Stimulated activated CD4-positive, alpha-beta T cell treated with anti-CD3 and anti-CD28 coated beads, TNF-alpha, amount 100 ng/mL, for 48 hours (primary cell): ENCODE data around the gene SLBP.
A peak's percentile ranks its signal among the peaks of the same experiment; 100 is the strongest.

ENCODE experiments used
- DNase-seq, 3 donors: peaks; one replicate each; pipeline ENCODE4 v3.0.0-alpha.2; 2020; ENCODE audit warnings: low read depth in 3 of 3

Gene SLBP

DNA sequence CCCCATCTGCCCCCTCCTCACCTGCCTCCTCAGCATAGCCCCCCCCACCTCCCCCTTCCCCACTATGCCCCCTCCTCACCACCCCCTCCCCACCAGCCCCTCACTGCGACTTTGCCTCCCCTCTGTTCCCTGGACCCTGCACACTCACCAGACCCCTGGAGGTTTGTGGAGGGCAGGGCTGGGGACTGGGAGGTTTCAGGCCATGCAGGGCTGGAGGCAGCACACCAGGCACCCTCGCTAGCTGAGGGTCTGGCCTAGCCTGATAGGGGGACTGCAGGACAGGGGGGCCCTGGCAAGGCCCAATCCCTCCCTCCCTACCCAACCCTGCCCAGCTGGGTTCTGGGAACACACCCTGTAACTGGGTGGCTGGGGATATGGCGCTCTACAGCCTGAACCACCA lies 37.3 kb upstream of the SLBP start:
- no peak for DNase-seq

GRCh38 chr4:1748465-1748995 lies 36.4 kb upstream of the SLBP start:
- peak; percentile 70 to 85 (median 79) for DNase-seq

- DNase-seq = no peak
These were observed 35.5 kb upstream of the SLBP start for GRCh38 chr4:1747603-1747967.

DNA sequence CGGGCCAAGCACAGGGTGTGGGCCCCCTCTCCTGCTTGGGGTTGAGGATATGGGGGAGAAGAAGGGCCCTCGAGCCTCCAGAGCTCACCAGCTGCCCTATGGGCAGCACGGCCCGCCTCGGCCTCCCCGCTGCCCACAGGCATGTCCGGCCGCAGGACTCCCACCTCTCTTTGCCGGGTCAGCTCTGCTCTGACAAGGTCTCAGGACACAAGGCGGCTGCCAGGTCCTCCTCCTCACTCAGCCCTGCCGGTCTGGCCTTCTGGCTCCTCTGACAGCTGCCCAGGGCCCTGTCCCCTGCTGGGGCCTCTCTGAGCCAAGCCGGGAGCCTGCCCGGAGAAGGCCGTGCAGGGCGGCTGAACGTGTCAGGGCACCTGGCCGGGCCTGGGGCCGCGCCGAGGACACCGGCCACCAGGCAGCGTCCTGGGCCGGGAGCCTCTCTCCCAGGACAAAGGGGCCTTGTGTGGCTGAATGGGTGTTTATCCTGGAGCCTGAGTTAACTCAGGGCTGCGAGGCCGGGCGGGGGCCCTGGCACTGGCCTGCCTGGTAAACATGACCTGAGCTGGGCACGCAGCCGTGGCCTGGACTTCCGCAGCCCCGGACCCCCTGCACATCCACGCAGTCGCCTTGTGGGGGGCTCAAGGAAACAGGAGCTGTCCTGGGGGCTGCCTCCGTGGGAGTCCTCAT lies 34.9 kb upstream of the SLBP start:
- no peak for DNase-seq

DNA sequence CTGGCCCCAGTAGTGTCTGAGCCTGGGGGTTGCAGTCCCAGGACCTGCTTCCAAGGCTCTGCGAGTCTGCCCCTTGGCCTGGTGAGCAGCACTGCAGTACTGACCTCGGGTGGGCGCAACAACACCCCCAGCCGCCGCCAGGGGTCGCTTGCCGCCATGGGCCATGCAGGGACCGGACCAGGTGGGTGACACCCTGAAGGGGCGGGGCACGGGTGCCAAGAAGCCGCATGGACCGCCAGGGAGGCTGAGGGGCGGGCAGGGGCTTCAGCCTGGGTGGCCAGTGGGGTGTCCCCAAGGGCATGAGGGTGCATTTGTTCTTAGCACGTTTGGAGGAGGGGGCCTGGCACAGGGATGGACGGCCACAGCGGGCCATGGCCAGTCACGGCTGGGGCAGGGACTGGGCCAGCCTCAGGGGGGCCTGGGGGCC lies 34.2 kb upstream of the SLBP start:
- DNase-seq = peak; percentile 69 to 78 (median 77)

DNA sequence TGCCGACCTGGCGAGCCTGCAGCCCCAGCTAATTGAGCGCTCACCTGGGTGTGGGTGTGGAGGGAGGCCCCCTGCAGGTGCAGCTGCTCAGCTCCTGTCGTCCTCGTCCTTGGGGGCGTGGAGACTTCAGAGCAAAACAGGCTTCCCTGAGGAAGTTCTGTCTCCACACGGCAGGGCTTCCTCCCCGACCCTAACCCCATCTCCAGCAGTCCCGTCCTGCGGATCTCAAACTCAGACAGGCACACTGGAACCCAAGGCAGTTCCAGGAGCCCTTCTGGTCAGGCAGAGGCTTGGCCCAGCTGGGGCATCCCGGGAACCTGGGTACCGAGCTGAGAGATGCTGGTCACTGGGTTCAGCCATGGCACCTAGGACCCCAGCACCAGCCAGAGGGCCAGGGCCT lies 33.6 kb upstream of the SLBP start:
- DNase-seq = no peak

GRCh38 chr4:1745165-1745564 lies 33.0 kb upstream of the SLBP start:
- no peak for DNase-seq

DNA sequence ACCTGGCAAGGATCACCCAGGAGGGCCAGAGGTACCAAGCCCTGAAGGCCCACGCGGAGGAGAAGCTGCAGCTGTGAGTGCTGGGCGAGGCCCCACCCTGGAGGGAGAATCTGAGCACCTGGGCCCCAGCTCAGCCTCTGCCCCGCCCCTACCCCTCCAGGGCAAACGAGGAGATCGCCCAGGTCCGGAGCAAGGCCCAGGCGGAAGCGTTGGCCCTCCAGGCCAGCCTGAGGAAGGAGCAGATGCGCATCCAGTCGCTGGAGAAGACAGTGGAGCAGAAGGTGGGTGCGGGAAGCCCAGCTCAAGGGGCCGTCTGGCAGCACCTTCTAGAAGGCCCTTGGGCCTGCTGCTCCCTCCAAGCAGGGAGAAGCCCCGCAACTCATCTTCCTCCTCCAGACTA lies 32.4 kb upstream of the SLBP start:
- DNase-seq = no peak

DNA sequence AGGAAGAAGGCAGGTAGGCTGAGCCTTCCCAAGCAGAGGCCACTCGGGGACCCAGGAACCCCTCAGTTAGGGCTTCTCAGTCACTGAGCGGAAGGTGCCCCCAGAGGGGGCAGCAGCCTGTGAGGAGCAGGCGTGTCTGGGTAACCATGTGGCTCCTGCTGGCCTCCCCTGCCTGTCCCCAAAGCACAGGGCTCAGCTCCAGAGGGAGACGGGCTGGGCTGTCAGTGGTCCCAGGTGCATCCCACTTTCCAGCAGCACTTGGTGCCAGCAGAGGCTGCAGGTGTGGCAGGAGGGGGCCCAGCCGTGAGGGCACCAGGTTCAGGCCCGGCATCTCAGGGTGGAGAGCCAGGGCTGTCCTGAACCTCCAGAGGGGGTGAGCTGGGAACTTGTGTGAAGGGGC lies 31.9 kb upstream of the SLBP start:
- DNase-seq = no peak

DNA sequence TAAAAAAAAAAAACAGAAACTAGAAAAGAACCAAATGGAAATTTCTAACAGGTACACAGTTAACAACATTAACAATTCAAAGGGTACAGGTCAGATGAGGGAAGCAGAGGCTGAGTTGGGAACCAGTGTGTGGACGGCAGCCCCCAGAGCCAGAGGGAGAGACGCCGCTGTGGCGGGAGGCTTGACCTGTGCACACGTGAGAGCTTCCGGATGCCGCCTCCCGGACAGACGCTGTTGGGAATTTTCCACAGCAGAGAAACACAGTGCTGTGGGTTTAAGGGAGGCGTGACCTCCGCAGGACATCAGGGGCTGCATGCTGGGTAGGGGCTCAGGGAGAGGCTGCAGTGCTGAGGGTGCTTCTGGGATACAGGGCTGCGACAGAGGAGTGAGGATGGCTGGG lies 31.4 kb upstream of the SLBP start:
- DNase-seq = no peak

DNA sequence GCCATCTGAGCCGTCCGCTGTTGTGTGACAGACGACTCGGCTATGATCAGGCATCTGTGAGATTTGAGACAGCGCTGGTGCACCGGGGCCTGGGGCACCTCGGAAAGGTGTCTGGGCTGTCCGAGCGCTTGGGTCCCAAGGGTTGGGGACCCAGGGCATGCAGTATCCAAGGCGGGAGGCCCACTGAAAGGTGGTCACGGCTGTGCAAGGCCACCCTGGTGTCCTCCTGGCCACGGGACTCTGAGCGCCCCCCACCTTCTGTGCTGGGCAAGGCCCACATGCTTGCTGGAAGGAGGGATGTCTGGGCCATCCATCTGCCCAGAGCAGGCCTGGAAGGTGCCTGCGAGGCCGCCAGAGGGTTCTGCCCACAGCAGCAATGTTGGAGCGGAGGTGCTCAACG lies 29.1 kb upstream of the SLBP start:
- DNase-seq = no peak

DNA sequence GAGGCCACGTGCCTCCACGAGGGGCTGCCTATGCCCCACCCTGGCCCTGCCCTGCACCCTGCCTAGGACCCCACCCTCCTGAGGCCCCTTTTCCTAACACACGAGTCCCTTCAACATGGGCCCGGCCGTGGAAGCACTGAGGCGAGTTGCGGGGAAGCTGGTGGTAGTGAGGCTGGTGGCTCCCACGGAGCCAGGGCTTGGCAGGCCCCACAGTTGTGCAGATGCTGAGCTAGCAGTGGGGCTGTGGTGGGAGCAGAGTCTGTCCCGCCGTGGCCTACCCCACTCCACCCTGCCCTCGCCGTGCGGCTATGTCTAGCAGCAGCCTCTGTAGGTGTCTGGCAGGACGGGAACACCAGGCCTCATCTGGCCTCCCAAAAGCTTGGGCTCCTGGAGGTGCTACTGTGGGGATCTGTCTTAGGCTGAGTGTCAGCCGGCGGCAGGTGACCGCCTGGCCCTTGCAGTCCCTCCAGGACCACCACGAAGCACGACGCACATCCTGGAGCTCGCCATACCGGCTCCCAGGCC lies 28.0 kb upstream of the SLBP start:
- DNase-seq = no peak

- DNase-seq = no peak
These were observed 27.2 kb upstream of the SLBP start for GRCh38 chr4:1739358-1739757.

DNA sequence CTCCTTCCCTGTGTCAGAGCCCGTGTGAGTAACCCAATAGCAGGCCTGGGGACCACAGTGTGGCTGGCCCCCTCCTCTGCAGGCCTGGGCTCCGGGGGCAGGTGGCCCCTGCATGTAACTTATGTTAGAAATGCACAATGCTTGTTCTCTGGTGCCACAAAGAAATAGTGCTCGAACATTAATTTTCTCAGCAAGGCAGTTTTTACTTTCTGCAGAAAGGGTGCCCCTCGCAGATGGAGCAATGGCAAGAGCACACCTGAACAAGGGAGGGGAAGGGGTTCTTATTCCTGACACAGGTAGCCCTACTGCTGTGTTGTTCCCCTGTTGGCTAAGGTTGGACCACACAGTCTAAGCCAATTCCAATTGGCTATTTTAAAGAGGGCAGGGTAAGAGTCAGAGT lies 26.3 kb upstream of the SLBP start:
- DNase-seq = no peak

DNA sequence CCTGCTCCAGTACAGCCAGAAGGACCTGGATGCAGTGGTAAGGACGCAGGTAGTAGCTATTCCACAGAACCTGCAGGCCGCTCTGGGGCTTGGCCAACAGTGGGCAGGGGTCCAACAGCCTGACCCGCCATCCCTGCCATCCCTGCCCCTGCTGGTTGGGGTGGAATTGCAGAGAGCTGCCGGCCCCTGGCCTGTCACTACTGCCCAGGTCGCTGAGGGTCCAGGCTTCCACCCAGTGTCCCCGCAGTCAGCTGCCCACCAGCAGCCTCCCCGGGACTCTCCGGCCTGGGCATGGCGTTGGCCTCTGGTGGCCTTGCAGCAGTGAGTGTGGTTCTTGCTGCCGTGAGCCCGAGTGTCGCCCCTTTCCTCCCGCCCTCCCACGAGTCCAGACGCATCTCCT lies 25.5 kb upstream of the SLBP start:
- no peak for DNase-seq

GRCh38 chr4:1736812-1737211 lies 24.7 kb upstream of the SLBP start:
- DNase-seq = no peak

DNA sequence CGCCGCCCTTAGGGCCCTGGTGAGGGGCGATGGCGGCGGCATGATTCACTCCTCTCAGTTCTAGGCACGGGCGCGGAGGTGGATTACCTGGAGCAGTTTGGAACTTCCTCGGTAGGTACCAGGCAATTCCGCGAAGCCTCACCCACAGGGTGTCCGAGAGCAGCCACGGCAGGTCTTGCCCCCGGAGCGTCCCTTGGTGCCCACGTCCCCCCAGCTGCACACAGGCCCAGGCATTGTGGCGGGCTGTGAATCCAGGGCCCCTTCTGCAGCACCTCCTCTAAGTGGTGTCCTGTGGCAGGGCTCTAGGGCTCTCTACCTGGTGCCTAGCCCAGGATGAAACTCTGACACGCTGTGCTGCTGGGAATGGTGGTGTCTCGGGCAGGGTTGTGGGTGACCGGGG lies 23.1 kb upstream of the SLBP start:
- no peak for DNase-seq

DNA sequence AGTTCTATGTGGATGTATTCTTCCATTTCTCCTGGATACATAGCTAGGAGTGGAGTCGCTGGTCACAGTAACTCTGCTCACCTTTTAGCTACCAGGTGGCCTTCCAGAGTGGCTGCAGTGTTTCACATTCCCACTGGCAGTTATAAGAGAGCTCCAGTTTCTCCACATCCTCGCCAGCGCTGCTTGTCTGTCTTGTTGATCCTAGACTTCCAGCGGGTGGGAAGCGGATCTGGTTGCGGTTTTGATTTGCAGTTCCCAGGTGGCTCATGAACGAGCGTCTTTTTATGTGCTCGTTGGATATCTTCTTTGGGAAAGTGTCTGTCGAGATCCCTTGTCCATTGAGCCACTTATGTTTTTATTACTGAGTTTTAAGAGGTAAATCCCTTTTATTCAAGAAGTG lies 20.8 kb upstream of the SLBP start:
- no peak for DNase-seq

DNA sequence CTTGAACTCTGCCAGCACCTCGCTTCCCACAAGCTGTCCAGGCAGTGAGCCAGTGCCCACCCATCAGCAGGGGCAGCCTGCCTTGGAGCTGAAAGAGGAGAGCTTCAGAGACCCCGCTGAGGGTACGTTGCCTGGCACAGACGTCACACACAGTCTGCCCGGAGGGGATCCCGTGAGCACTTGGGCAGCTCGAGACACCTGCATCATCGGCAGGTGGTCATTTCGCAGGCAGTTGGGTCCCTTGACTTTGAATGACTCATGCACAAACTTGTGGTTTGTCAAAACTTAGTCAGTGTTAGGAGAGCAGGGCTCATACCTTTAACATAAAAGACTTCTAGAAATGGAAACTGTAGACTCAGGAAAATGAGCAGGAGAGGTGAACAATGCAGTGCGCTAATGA lies 19.1 kb upstream of the SLBP start:
- DNase-seq = no peak

DNA sequence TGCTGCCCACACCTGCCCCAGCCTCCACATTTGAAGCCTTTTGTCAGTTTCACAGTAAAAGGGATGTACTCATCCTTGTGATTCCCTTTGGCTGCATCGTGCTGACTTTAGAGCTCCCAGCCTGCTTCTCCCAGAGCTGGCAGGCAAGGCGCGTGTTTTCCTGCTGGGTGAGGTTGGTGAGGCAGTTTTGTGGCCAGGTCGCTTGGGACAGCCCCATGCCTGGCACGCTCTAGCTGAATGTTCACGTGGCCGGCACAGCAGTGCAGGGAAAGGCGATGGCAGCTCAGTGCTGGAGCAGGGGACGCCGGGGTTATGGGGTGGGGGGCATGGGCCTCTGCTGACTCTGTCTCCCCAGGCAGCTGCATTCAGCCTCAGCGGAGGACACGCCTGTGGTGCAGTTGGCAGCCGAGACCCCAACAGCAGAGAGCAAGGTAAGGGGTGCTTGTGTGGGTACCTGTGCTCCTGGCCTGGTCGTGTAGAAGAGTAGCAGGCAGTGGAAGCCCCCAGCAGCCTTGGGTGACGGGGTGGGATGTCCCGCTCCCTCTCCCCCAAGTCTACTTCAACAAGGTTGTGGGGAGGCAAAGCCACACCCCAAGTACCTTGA lies 18.5 kb upstream of the SLBP start:
- no peak for DNase-seq

DNA sequence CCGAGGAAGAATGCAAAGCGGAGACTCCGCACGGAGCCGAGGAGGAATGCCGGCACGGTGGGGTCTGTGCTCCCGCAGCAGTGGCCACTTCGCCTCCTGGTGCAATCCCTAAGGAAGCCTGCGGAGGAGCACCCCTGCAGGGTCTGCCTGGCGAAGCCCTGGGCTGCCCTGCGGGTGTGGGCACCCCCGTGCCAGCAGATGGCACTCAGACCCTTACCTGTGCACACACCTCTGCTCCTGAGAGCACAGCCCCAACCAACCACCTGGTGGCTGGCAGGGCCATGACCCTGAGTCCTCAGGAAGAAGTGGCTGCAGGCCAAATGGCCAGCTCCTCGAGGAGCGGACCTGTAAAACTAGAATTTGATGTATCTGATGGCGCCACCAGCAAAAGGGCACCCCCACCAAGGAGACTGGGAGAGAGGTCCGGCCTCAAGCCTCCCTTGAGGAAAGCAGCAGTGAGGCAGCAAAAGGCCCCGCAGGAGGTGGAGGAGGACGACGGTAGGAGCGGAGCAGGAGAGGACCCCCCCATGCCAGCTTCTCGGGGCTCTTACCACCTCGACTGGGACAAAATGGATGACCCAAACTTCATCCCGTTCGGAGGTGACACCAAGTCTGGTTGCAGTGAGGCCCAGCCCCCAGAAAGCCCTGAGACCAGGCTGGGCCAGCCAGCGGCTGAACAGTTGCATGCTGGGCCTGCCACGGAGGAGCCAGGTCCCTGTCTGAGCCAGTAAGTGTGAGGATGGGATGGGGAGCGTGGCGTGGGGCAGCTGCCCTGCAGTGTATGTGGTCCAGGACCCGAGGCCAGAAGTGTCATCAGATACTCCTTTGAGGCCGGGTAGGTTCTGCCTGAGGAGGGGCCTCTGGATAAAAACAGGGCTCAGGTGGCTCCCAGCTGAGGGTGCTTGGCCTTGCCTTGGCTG lies 16.2 kb upstream of the SLBP start:
- DNase-seq = no peak
